Keratinocyte (primary cell): ENCODE measurements around the gene NCK1. TPM values are rescaled to one million over a fixed set of nuclear protein-coding genes. Genes with fewer than 3 reads are reported as not detected.

ENCODE experiments used
- DNase-seq: peaks from one replicate; pipeline ENCODE4 v3.0.0-alpha.2; 2011; ENCODE audit warnings: low read depth, missing footprints, low spot score
- FAIRE-seq: peaks from 2 replicates; lab custom pipeline; 2011; peaks lifted over from hg19 to GRCh38; lab: Jason Lieb, UNC
- H2AFZ ChIP-seq: 2 replicates; pipeline ENCODE4 v1.6.0; 2012; ENCODE audit warnings: low read length, control low read depth, inconsistent platforms; ENCODE audit not compliant: control insufficient read depth
- H3K27ac ChIP-seq: 2 replicates; pipeline ENCODE4 v1.5.1; 2011; ENCODE audit warnings: low read length; ENCODE audit not compliant: control insufficient read depth, insufficient read depth
- H3K27me3 ChIP-seq: 3 replicates; pipeline ENCODE4 v1.6.0; 2011; ENCODE audit warnings: low read length; ENCODE audit not compliant: control insufficient read depth, insufficient read depth; ENCODE audit errors: extremely low read depth
- H3K36me3 ChIP-seq, 2 experiments: 2 replicates in 1 of 2; 3 replicates in 1 of 2; pipeline ENCODE4 v1.5.1; 2011; ENCODE audit warnings: low read length in 2 of 2, mild to moderate bottlenecking in 1 of 2; ENCODE audit not compliant: control insufficient read depth in 2 of 2, insufficient read depth in 2 of 2; ENCODE audit errors: extremely low read depth in 1 of 2
- H3K4me1 ChIP-seq: 3 replicates; pipeline ENCODE4 v1.5.1; 2011; ENCODE audit warnings: low read length; ENCODE audit not compliant: control insufficient read depth, insufficient read depth; ENCODE audit errors: extremely low read depth
- H3K4me2 ChIP-seq: 3 replicates; pipeline ENCODE4 v1.6.0; 2011; ENCODE audit warnings: low read depth, low read length; ENCODE audit not compliant: control insufficient read depth, insufficient read depth; ENCODE audit errors: extremely low read depth
- H3K4me3 ChIP-seq, 3 experiments: fragments of 200-600 bp in 1 of 3; sonication (generic) in 1 of 3; 2 replicates in 2 of 3; 3 replicates in 1 of 3; pipeline ENCODE4 v1.5.1; 2011 to 2016; ENCODE audit warnings: low read length in 3 of 3, mild to moderate bottlenecking in 3 of 3, control low read depth in 2 of 3, inconsistent platforms in 1 of 3, low read depth in 1 of 3, mixed read lengths in 1 of 3, mixed run types in 1 of 3, moderate library complexity in 1 of 3; ENCODE audit not compliant: control insufficient read depth in 2 of 3, insufficient read depth in 2 of 3; ENCODE audit errors: extremely low read depth in 1 of 3
- H3K79me2 ChIP-seq: 2 replicates; pipeline ENCODE4 v1.6.0; 2012; ENCODE audit warnings: low read length; ENCODE audit not compliant: control insufficient read depth, insufficient read depth
- H3K9ac ChIP-seq: 3 replicates; pipeline ENCODE4 v1.6.0; 2011; ENCODE audit warnings: low read length; ENCODE audit not compliant: control insufficient read depth, insufficient read depth; ENCODE audit errors: extremely low read depth
- H3K9me1 ChIP-seq: 3 replicates; pipeline ENCODE4 v1.6.0; 2011; ENCODE audit warnings: low read length; ENCODE audit not compliant: control insufficient read depth, insufficient read depth; ENCODE audit errors: extremely low read depth
- H3K9me3 ChIP-seq: 2 replicates; pipeline ENCODE4 v1.5.1; 2012; ENCODE audit warnings: low read depth, low read length; ENCODE audit not compliant: control insufficient read depth
- H4K20me1 ChIP-seq: 3 replicates; pipeline ENCODE4 v1.6.0; 2011; ENCODE audit warnings: low read length; ENCODE audit not compliant: control insufficient read depth, insufficient read depth; ENCODE audit errors: extremely low read depth
- EZH2 ChIP-seq: IDR thresholded peaks from one replicate; pipeline ENCODE4 v1.6.1; 2012; ENCODE audit warnings: inconsistent platforms, mild to moderate bottlenecking, low read length, moderate library complexity
- dilution Hi-C: fragments of 300-500 bp; cut with MboI; formaldehyde crosslinking; loops from one replicate; pipeline ENCODE4 v1.7.0; 2020; ENCODE audit warnings: low sequenced_read_pairs; ENCODE audit not compliant: extremely low pct_ligation_motif_present
- polyA plus RNA-seq, 5 experiments: library from polyadenylated mRNA; depleted of rRNA in 3 of 5; stranded (reverse) in 3 of 5; stranded (forward) in 1 of 5; unstranded in 1 of 5; fragments of >200 nt; gene quantifications; 1 replicate in 1 of 5; 2 replicates in 3 of 5; 3 replicates in 1 of 5; pipeline versions ENCODE4 v1.2.1 to v1.2.3, GENCODE V29; 2011 to 2012; ENCODE audit warnings: missing spikeins in 2 of 5, low read depth in 1 of 5, low replicate concordance in 1 of 5
- TF ChIP-seq, protein P1 (sequence below), 3 experiments: IDR thresholded peaks in 1 of 3; conservative IDR thresholded peaks in 1 of 3; optimal IDR thresholded peaks in 1 of 3; 2 replicates in 2 of 3; 3 replicates in 1 of 3; pipeline versions ENCODE3 to v1.5.1; 2011; ENCODE audit warnings: low read length in 3 of 3, mild to moderate bottlenecking in 3 of 3, moderate library complexity in 2 of 3, control low read depth in 1 of 3, inconsistent platforms in 1 of 3; ENCODE audit not compliant: insufficient read depth in 2 of 3; ENCODE audit errors: extremely low read depth in 1 of 3

The NCK1 gene
- polyA plus RNA-seq, 1 donor (not counting 4 experiments of a cell fraction or from before 2014, with no cell fraction given) = 57.9 TPM

DNA sequence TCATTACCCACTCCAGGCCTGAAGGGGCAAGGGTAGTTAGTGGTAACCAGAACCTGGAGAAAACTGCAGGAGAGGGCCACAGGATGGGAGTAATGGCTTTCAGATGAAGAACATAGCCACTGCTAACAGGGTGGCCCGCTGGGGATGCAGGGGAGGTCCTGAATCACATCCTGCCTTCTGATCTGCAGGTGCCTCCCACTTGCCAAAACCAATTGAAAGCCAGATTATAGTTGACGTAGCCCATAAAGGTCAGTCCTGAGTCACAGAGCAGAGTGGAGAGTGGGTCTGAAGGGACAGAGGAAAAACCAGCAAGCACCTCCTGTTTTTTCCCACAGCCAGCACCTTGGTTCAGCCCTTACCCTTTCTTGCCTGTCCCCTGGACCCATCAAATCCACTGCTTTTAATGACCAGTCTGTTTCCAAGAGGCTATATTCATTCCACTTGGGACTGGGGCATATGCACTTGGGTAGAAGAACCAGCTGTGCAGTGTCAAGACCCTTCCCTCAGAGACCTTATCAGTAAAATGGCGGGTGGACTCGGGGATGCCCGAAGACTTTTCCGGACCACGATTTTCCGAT is 43.7 kb upstream of the NCK1 start:
- H2AFZ ChIP-seq = no peak overlapping the region
- H3K9ac ChIP-seq = no peak overlapping the region
- DNase-seq (no peak), FAIRE-seq (no peak)
- no peaks in the 10 kb centered on the region for H4K20me1 ChIP-seq
- H3K4me1 ChIP-seq = peaks cover 18% of the 10 kb centered on the region
- H3K27me3 ChIP-seq = peaks cover 11% of the 10 kb centered on the region
- no peak overlapping the region for H3K4me3 ChIP-seq
- H3K4me2 ChIP-seq = peak overlapping the region; percentile 96
- no peaks in the 10 kb centered on the region for H3K9me1 ChIP-seq
- no peaks in the 10 kb centered on the region for H3K9me3 ChIP-seq
- no peak overlapping the region for H3K27ac ChIP-seq
- no peaks in the 10 kb centered on the region for H3K79me2 ChIP-seq
- TF ChIP-seq, protein P1, sequence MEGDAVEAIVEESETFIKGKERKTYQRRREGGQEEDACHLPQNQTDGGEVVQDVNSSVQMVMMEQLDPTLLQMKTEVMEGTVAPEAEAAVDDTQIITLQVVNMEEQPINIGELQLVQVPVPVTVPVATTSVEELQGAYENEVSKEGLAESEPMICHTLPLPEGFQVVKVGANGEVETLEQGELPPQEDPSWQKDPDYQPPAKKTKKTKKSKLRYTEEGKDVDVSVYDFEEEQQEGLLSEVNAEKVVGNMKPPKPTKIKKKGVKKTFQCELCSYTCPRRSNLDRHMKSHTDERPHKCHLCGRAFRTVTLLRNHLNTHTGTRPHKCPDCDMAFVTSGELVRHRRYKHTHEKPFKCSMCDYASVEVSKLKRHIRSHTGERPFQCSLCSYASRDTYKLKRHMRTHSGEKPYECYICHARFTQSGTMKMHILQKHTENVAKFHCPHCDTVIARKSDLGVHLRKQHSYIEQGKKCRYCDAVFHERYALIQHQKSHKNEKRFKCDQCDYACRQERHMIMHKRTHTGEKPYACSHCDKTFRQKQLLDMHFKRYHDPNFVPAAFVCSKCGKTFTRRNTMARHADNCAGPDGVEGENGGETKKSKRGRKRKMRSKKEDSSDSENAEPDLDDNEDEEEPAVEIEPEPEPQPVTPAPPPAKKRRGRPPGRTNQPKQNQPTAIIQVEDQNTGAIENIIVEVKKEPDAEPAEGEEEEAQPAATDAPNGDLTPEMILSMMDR (optimal IDR thresholded peaks at IDR 0.05 in 1 of 3, IDR thresholded peaks at IDR 0.05 in 1 of 3, conservative IDR thresholded peaks at IDR 0.05 in 1 of 3; ENCODE audit: extremely low read depth in 1 of 3, insufficient read depth in 2 of 3, low read length in 3 of 3) = no peak
- no peak for TF ChIP-seq EZH2
- dilution Hi-C loops = no loop called here
- no peaks in the 10 kb centered on the region for H3K36me3 ChIP-seq

DNA sequence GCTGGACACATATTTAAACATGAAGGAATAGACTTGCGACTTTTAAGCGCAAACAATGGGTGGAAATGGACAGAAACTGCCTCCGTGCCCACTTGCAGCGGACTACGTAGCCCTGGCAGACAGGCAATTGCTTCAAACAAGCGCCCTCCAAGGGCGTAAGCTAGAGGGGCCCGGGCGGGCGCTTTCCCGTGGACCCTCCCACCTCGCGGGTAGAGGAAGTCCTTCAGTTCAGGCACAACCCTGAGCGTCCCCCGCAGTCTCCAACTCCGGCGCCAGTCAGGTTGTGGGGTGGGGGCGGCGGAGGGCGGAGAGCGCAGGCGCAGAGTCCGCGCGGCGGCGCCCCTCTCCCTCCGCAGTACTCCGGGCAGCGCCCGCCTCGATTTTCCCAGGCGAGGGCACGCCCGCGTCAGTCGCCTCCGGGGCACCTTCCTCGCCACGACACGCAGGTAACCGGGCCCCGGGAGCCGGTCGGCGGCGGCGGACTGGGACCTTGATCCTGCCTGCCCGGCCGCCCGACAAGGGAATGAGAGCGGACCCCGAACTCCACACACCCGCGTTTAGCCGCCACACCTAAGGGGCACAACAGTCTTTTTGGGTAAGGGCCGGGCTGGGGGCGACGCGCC is 43.1 kb upstream of the NCK1 start, which contains the start of gene SLC35G2:
Gene SLC35G2, plus strand, starts transcription at position 358 of the 623 bp plus-strand sequence. CDS start 35,335 bp downstream, outside the sequence.
- H3K4me2 ChIP-seq = peak within 1 kb of the TSS; percentile 96
- no peaks in the 10 kb centered on the region for H3K36me3 ChIP-seq
- DNase-seq (no peak), FAIRE-seq (no peak)
- peak within 1 kb of the TSS; percentile 60 for H3K9ac ChIP-seq
- TF ChIP-seq, protein P1 (optimal IDR thresholded peaks at IDR 0.05 in 1 of 3, IDR thresholded peaks at IDR 0.05 in 1 of 3, conservative IDR thresholded peaks at IDR 0.05 in 1 of 3; ENCODE audit: extremely low read depth in 1 of 3, insufficient read depth in 2 of 3, low read length in 3 of 3) = no peak
- no peak for TF ChIP-seq EZH2
- dilution Hi-C loops = no loop called here
- H3K4me3 ChIP-seq = peak within 1 kb of the TSS; percentile 39 to 71 (median 59)
- peaks cover 18% of the 10 kb centered on the region for H3K4me1 ChIP-seq
- H3K9me1 ChIP-seq = no peaks in the 10 kb centered on the region
- H3K79me2 ChIP-seq = no peaks in the 10 kb centered on the region
- peak within 1 kb of the TSS; percentile 20 for H3K27ac ChIP-seq
- H4K20me1 ChIP-seq = no peaks in the 10 kb centered on the region
- H3K9me3 ChIP-seq = no peaks in the 10 kb centered on the region
- peaks cover 11% of the 10 kb centered on the region for H3K27me3 ChIP-seq
- peak within 1 kb of the TSS; percentile 81 for H2AFZ ChIP-seq
